NCI-H1092 (cell line): ENCODE measurements around the gene NPC2.

ENCODE experiments used
- DNase-seq: peaks from one replicate; lab custom pipeline; 2025; lab: John Stamatoyannopoulos, UW

NPC2 gene

GRCh38 chr14:74503291-74503937 is 10.3 kb upstream of the NPC2 start:
- no peak for DNase-seq

GRCh38 chr14:74502236-74503019 is 9.3 kb upstream of the NPC2 start:
- no peak for DNase-seq

DNA sequence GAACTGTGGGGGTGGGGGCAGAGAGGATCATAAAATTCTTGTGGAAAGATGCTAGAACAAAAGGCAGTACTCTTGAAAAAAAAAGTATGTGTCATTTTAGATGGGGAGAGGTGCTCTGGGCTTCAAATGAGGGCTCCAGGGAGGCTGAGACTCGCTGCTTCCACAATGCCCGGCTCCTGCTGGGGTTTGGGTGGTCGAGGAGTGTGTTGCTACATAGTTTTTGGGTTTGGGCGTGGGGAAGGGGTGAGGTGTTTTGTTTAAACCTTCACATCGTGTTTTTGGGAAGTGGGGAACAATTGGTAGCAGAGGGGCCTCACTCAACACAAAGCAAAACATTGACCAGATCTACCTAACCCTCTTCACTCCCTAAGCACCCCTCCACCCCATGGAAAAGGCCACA is 8.6 kb upstream of the NPC2 start:
- DNase-seq, result no peak

DNA sequence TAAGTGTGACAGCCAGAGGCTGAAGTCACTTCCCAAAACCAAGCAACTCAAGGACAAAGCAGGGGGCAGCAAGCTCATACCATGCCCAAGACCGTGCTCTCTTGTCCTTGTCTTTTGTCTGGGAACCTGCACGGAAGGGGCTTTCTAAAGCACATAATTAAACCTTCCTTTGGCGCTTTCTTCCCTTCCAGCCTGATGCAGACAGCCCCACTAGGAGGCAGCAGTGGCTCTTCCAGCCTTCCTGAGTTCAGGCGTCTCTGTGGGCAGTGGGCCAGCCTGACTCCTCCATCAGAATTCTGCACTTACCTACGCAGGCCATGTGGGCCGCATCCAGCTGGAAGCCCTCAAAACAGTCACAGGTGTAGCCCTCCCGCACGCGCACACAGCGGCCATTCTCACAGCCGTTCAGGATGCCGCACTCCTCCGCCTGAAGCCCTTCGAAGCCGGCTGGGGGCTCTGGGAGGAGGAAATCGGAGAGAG is 8.1 kb upstream of the NPC2 start:
- DNase-seq, result peak; percentile 21

DNA sequence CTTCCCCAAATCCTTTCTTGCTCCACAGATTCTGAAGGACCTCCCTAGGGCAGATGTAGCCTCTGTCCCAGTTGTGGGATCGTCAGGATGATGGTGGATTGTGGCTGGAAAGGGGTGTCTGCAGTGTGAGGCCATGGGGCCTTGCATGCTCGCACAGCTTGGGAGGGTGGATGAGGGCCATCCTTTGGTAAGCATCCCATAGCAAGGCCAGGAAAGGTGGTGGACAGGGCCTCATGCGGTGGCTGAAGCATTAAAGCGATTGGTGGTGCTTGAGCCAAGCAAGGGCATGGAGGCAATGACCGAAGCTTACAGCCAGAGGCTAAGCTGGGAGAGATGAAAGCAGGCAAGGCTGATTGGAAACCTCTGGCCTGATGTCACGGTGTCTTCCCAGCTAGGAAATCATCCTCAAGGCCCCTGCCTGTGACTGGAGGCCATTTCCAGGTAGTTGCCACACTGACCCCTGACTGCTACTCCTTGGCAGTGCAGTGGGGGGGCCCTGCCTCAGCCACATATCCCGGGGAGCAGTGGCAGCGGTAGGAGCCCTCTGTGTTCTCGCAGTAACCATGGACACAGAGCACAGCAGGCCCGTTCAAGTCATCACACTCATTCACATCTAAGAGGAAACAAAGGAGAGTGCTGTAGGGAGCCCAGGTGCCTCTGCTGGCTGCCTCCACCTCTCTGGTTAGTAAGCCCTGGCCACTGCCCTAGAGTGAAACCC is 7.5 kb upstream of the NPC2 start:
- no peak for DNase-seq

DNA sequence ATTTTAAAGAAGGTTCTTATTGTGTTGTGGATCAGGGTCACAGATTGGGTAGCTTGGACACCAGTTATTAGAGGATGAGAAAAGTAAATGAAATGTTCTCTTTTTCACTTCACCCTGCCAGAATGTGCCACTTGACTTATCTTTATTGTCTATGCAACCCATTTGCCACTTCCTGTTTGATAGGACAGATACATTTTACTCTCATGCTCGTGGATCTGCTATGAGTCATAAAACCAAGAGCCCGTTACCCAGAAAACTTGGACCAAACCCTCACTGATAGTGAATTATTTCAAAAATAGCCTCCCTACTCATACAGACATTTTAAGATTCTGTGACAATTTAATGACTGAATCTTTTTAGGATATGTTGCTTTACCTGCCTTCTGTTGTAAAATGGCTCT is 2.3 kb upstream of the NPC2 start:
- DNase-seq, result no peak

DNA sequence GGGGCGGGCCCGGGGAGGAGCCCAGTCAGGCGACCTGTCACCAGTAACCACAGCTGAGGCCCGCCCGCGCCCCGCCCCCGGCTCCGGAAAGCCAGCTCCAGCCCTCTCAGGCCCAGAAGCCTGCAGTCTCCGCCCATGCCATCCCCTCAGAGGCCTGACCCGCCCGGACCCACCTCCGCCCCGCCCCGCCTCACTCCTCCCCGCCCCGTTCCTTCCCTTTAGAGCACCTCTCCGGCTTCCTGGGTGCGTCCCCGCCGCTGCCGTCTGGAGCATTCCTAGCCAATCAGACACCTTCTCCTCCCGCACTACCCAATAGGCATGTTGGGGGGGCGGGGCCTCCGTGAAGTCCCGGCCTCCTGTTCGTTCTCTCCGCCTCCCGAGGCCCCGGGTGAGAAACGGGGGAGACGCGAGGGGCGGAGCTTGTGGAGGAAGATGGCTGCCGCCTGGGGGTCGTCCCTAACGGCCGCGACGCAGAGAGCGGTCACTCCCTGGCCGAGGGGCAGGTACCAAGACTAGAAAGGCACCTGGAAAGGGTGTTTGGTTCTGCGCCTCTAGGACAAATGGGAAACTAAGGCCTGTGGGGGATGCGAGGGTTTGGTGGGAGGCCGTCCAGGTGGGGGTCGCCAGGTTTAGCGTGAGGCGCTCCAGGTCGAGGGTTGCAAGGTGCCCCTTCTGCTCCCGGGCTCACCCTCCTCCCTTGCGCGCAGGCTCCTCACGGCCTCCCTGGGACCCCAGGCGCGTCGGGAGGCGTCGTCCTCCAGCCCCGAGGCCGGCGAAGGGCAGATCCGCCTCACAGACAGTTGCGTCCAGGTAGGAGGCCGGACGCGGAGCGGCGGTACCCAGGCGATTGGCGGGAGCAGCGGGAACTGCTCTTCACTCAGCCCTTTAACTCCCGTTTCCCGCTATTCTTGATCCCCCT is 497 bp upstream of the NPC2 start, which contains the start of gene ISCA2:
Gene ISCA2, plus strand, starts transcription at position 423 of the 919 bp plus-strand sequence. Its CDS starts 10 bp downstream, at position 433.
- DNase-seq, result peak; percentile 99

- no peak for DNase-seq
These were observed 939 bp downstream of the NPC2 start for GRCh38 chr14:74491956-74492775.

DNA sequence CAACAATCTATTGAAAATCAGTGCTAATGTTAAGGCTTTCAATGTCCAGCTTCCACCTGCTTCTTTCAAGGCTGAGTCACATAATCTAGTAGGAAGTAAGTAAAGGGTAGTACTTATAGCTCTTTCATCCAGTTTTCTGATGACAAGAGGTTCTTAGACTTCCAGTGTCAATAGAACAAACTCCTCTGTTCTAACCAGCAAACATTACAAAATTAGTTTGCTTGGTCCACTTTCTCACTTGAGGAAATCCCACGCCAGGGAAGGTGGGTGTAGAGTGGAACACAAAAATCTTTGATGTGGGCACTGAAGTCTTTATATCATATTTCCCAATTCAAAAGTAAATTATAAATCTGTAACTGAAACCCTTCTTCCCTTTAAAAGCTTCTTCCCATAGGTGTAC is 2.6 kb downstream of the NPC2 start:
- no peak for DNase-seq

GRCh38 chr14:74488786-74489397 is 4.2 kb downstream of the NPC2 start:
- no peak for DNase-seq

DNA sequence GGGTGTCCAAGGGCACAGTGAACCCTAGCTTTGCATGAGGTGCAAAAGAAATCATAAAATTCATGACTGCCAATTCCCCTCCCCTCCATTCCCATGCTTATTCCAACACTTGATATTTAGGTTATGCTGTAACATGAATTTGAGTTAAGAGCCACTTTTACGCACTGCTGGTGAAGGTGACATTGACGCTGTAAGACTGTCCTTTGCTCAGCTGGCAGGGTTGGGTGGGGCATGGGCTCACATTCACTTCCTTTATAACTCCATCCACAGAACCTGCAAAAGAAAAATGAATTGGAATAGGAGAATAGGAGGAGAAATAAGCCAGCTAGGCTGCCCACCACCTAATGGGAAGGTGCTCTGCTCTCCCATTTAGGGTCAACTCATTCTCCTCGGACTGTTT is 6.9 kb downstream of the NPC2 start:
- no peak for DNase-seq

- no peak for DNase-seq
These were observed 9.8 kb downstream of the NPC2 start for GRCh38 chr14:74483321-74483720.

GRCh38 chr14:74482571-74482970 is 10.5 kb downstream of the NPC2 start:
- no peak for DNase-seq

- no peak for DNase-seq
These were observed 13.1 kb downstream of the NPC2 start for GRCh38 chr14:74480046-74480445.

DNA sequence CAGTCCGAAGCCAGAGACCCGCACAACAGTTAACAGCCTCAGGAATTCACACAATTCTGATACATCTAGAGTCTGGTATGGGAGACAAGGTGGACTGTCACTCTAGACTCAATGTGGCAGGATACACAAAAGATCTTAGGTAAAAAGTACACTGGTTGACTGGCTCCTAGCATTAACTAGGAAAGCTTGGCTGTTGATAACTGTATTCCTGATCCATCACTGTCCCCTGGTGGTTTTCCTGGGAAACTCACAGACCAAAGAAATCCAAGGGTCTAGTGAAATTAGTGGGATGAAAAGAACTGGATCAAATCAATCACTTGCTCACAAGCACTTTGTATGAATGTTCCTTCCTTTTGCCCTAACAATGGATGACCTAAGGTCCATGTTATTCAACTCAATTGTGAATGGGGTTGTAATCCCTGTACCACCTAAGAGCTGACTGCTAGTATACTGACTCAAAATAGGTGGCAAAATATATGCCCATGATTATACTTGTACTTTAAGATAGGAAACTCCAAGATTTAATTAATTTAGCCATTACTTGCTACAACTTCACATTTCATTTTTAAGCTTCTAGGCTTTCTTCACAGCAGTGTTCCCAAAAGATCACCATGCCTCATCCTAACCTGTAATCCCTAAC is 14.0 kb downstream of the NPC2 start:
- DNase-seq, result no peak

- no peak for DNase-seq
These were observed 16.5 kb downstream of the NPC2 start for GRCh38 chr14:74476607-74477006.

DNA sequence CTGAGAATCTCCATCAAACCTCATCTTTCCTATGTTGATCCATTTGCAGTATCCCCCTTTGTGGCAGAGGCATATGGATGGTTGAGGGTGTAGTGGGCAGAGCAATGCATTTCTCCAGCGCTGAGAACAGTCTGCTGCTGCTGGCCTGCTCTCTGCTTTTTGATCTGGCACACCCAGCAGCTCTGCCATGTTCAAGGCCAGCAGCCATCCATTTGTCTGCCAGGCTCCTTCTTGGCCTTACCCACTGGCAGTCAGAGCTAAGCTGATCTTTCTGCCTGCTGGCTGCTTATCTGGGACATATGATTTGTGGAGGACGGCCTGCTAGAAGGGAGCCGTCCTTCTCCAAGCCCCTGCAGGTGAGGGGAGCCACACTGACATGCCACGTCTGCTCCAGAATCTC is 17.0 kb downstream of the NPC2 start:
- DNase-seq, result no peak

DNA sequence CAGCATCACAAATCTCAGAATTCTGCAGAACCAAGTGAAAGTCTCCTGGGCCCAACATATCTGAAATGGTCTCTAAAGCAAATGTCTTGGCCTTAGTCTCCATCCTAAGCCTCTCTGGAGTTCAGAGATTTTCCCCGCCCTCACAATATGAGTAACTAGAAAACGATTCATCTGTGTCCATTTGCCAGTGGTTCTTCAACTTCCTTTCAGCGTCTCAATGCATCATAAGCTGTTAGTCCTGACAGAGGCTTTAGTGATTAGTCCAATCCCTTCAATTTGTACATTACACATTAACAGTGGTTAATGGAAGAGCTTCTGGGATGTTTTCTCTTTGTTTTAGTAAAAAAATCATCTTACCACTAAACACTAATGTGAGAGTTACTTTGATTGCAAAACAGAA is 17.4 kb downstream of the NPC2 start:
- no peak for DNase-seq

DNA sequence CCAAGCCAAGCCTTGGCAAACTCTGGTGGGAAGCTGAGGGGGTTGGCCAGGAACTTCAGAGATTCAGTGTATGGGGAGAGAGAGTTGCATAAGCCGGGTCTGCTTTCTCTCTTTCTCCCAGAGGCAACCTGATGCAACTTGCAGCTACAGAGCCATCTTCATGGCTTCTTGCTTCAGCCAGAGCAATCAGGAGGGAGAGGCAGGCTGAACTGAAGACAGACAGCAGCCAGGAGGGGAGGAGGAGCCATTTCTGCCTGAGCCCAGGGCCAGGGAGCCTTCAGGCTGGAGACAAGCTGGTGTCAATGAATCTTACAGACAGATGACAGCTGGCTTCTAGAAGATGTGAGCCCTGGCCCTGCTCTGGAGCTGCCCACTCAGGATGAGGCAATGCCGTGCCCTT is 18.7 kb downstream of the NPC2 start:
- DNase-seq, result no peak

- no peak for DNase-seq
These were observed 20.5 kb downstream of the NPC2 start for GRCh38 chr14:74472601-74473000.
